ENCODE data around the gene TSHZ2. TPM values are rescaled to one million over a fixed set of nuclear protein-coding genes. Genes with fewer than 3 reads are reported as not detected.

The TSHZ2 gene
- polyA plus RNA-seq, 1 donor from 2014 or later = 4.6 TPM

DNA sequence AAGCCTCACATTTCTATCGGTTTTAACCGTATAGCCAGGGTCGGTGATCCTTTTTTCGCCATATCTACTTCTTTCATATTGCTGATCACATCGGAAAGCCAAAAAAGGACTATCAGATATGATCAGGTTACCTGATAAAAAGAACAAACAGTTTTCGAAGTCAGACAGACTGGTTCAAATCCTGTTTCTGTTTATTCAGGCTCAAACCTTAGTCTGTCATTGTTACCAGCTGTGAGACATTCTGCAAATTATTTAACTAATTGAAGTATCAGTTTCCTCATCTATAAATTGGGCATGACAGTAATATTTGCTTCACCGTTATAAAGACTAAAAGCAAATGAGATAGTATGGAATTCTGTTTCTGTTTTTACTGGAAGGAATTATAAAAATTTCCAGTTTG lies 111.3 kb downstream of the TSHZ2 start:
- no peaks in the 10 kb centered on the region for H3K27me3 ChIP-seq (ENCODE audit: insufficient read depth, low read depth, low read length)
- H3K36me3 ChIP-seq (ENCODE audit: insufficient read depth, low read length) = no peaks in the 10 kb centered on the region
- H3K9ac ChIP-seq (ENCODE audit: low read length) = no peak overlapping the region
- no peak overlapping the region for H2AFZ ChIP-seq (ENCODE audit: low read depth, low read length)
- H3K4me2 ChIP-seq (ENCODE audit: low read length) = no peak overlapping the region
- H3K79me2 ChIP-seq (replicated peaks; ENCODE audit: insufficient read depth, low read length) = no peaks in the 10 kb centered on the region
- no peaks in the 10 kb centered on the region for H4K20me1 ChIP-seq (ENCODE audit: insufficient read depth)
- H3K9me3 ChIP-seq (ENCODE audit: low read length) = no peaks in the 10 kb centered on the region
- no peak overlapping the region for H3K27ac ChIP-seq (ENCODE audit: low read length)
- H3K4me3 ChIP-seq (ENCODE audit: low read length) = no peak overlapping the region
- no peaks in the 10 kb centered on the region for H3K9me2 ChIP-seq (ENCODE audit: insufficient read depth, low read length)
- H3F3A ChIP-seq (ENCODE audit: insufficient read depth, low read length, poor library complexity, severe bottlenecking) = no peaks in the 10 kb centered on the region
- TF ChIP-seq SMC3 (conservative IDR thresholded peaks at IDR 0.05; ENCODE audit: poor library complexity) = no peak
- TF ChIP-seq TAF1 (IDR thresholded peaks at IDR 0.05; ENCODE audit: low read depth) = no peak
- no peak for TF ChIP-seq POLR2AphosphoS5 (IDR thresholded peaks at IDR 0.05)
- no peak for TF ChIP-seq EZH2 (IDR thresholded peaks at IDR 0.05; ENCODE audit: borderline replicate concordance, insufficient read depth, low read length, poor library complexity, severe bottlenecking)
- no peak for TF ChIP-seq RAD21 (conservative IDR thresholded peaks at IDR 0.05)
- TF ChIP-seq MXI1 (conservative IDR thresholded peaks at IDR 0.05; ENCODE audit: poor library complexity, severe bottlenecking) = no peak
- TF ChIP-seq EP300 (conservative IDR thresholded peaks at IDR 0.05; ENCODE audit: poor library complexity, severe bottlenecking) = no peak
- no peak for TF ChIP-seq CTCF (IDR thresholded peaks at IDR 0.05; ENCODE audit: poor library complexity, severe bottlenecking)
- TF ChIP-seq REST (IDR thresholded peaks at IDR 0.05; ENCODE audit: borderline replicate concordance) = no peak

DNA sequence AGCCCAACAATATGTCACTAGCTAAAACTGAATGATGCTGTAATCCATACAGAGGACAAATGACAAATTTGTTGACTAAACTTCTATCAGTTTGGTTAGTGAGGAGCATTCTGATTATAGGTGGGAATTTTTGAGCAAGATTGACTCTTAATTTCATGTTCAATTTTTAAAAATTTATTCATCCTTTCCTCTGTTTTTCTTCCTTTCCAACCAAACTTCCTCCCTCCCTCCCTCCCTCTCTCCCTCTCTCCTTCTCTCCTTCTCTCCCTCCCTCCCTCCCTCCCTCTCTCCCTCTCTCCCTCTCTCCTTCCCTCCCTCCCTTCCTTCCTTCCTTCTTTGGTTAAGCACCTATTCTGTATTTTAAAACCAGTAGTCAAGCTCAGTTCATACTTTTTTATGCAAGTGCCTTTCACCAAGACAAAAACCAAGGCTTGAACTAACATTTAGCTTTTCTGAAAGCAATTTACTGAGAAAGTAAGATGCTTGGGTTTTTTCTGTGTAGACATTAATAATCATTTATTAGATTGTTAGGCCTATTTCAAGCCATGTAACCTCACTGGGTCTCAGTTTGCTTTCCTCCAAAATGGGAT lies 112.3 kb downstream of the TSHZ2 start:
- Histone ChIP-seq H3K4me3 (ENCODE audit: low read length) (no peak overlapping the region), H3K9me2 (ENCODE audit: insufficient read depth, low read length) (no peaks in the 10 kb centered on the region), H3K27me3 (ENCODE audit: insufficient read depth, low read depth, low read length) (no peaks in the 10 kb centered on the region), H3K9ac (ENCODE audit: low read length) (no peak overlapping the region), H3K79me2 (replicated peaks; ENCODE audit: insufficient read depth, low read length) (no peaks in the 10 kb centered on the region), H3K27ac (ENCODE audit: low read length) (no peak overlapping the region), H3K36me3 (ENCODE audit: insufficient read depth, low read length) (no peaks in the 10 kb centered on the region), H2AFZ (ENCODE audit: low read depth, low read length) (no peak overlapping the region), H3K4me2 (ENCODE audit: low read length) (no peak overlapping the region), H3F3A (ENCODE audit: insufficient read depth, low read length, poor library complexity, severe bottlenecking) (no peaks in the 10 kb centered on the region), H3K9me3 (ENCODE audit: low read length) (no peaks in the 10 kb centered on the region), H4K20me1 (ENCODE audit: insufficient read depth) (no peaks in the 10 kb centered on the region)
- TF ChIP-seq SMC3 (conservative IDR thresholded peaks at IDR 0.05; ENCODE audit: poor library complexity) (no peak), POLR2AphosphoS5 (IDR thresholded peaks at IDR 0.05) (no peak), TAF1 (IDR thresholded peaks at IDR 0.05; ENCODE audit: low read depth) (no peak), EP300 (conservative IDR thresholded peaks at IDR 0.05; ENCODE audit: poor library complexity, severe bottlenecking) (no peak), CTCF (IDR thresholded peaks at IDR 0.05; ENCODE audit: poor library complexity, severe bottlenecking) (no peak), RAD21 (conservative IDR thresholded peaks at IDR 0.05) (no peak), MXI1 (conservative IDR thresholded peaks at IDR 0.05; ENCODE audit: poor library complexity, severe bottlenecking) (no peak), REST (IDR thresholded peaks at IDR 0.05; ENCODE audit: borderline replicate concordance) (no peak), EZH2 (IDR thresholded peaks at IDR 0.05; ENCODE audit: borderline replicate concordance, insufficient read depth, low read length, poor library complexity, severe bottlenecking) (no peak)
